Activated CD8-positive, alpha-beta memory T cell treated with anti-CD3 and anti-CD28 coated beads for 1 hour (primary cell): ENCODE data around the gene MAT1A.
"Not testable (repeated sequence)": the region's sequence is repeated elsewhere in the genome, so short reads cannot be mapped to it uniquely, and the experiment has no call there.

Source experiments
- DNase-seq, 2 donors: peaks; one replicate each; pipeline ENCODE4 v3.0.0-alpha.2; 2020; ENCODE audit warnings: low read depth in 1 of 2; ENCODE audit errors: extremely low read depth in 1 of 2

The MAT1A gene

DNA sequence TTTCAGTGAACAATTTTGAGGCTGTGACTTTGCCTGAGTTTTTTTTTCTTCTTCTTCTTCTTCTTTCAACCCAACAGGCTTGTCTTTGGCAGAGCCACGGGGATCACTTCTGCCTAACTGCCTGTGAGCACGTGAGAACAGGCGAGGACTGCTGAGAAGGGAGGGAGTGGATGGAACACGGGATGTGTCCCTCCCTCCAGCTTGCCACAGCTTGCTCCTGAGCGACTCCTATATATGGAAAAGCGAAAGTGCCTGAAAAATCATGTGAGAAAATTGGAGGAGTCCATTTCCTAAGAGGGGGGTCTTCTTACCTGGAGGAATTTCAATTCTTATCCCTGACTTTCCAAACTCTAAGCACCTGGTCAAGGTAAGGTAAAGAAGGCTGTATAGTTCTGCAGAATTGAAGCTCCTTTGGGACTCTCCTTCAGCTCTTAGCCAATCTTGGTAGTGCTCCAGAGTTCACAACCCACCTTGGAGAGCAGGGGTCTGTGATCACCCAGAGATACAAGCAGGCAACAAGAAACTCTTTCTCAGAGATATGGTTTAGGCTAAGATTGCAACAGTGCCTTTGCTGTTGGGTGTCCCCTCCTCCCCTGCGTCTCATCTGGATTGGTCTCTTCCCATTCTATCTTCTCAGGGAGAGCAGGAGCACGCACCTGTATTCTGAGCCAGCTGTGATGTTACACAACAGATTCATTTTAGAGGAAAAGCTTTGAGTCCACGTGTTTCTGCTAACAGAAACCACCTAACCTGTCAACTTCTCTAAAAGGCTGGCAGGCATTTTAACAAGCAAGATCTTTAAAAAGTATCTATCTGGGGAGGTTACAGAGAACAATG, at the start of gene MAT1A:
TSS of gene MAT1A (minus strand) at position 208 of the 837 bp plus-strand sequence. CDS start 235 bp downstream, outside the sequence.
- no peak for DNase-seq

- no peak for DNase-seq
Observed at GRCh38 chr10:80333983-80334382, 44.5 kb upstream of the MAT1A start.

DNA sequence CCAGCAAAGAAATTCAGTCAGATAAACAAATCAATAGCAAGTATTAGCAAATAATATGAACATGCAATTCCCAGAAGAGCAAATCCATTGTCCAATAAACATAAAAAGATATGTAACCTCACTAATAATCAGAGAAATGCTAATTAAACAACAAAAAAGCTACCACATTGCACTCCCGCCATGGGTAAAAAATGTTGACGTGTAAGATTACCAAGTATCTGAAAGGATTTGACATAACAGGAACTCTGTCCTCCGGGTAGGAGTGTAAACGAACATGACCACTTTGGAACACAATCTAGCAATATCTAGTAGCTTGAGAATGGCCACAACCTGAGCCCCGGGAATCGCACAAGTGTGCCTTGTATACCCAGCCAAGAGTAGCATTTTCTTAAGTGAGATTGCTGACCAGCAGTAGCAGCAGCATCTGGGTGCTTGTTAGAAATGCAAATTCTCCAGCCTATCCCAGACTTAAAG, 35.5 kb upstream of the MAT1A start:
- no peak for DNase-seq

DNA sequence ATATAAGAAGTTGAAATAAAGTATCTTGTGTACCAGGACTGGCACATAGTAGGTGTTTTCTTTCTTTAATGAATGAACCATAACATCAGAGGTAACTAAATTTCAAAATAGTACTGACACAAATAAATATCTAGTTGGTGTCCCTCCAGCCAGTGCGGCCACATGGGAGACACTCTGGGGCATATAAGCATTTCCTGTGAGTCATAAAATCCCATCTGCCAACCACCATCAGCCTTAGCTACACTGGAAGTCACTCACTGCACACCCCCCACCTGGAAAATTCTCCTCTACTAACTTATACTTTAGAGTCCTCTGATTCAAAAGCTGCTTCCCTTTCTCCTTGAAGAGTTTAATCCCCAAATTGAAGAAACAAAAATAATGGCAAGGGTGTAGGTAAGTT, 34.6 kb upstream of the MAT1A start:
- DNase-seq, result no peak

GRCh38 chr10:80323311-80323710, 33.9 kb upstream of the MAT1A start:
- DNase-seq, result no peak

DNA sequence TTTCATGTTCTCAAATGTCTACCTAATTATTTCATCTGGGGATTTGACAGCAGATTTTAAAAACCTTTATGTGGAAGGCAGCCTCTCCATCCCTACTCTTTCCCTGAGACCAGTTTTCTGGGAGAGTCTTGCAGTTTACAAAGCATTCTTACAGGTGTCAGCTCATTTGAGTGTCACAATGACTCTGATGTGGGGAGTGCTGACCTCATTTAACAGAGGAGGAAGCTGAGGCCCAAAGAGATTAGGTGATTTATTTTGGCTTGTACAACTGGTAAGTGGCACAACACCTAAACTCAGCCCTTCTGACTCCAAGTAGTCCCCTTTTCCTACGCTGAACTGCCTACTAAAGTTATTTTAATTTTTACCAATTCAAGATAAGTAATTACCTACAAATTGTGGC, 33.3 kb upstream of the MAT1A start:
- no peak for DNase-seq

DNA sequence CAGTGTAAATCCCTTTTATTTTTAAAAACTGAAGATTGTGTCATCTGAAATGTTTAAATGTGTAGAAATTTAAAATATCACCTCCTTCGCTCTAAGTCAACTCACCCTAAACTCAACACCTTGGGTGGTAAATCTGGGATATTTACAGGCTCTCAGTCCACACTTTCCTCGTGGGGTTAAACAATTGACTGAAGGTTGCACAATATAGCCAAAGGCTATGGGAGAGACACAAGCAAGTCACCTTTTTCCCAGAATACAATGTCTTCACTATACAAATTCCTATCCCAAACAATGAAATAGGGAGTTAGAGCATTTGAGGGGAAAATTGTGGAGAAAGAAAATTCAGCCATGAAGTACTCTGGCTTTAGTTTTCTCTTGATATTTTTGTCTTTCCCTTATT, 32.7 kb upstream of the MAT1A start:
- DNase-seq, result no peak

GRCh38 chr10:80321183-80321582, 31.7 kb upstream of the MAT1A start:
- no peak for DNase-seq

DNA sequence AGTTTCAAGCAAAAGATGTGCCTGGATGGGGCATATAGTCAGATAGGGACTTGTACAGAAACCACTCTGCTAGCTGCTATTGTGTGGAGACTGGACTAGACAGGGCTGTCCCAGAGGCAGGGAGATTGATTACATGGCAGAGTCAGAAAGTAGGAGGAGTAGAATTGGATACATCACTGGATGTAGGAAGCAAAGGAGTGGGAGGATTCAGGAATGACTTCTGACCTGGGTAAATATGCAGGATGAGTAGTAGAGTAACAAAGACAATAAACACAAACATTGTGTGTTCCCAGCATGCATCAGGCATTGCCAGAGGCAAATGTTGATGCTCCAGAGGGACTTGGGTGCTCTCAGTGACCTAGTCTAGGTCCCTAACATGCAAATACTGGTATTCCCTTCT, 30.9 kb upstream of the MAT1A start:
- no peak for DNase-seq

GRCh38 chr10:80319725-80320290, 30.4 kb upstream of the MAT1A start:
- no peak for DNase-seq

GRCh38 chr10:80319318-80319717, 29.9 kb upstream of the MAT1A start:
- no peak for DNase-seq

- DNase-seq, result no peak
Observed at GRCh38 chr10:80318742-80319141, 29.3 kb upstream of the MAT1A start.

DNA sequence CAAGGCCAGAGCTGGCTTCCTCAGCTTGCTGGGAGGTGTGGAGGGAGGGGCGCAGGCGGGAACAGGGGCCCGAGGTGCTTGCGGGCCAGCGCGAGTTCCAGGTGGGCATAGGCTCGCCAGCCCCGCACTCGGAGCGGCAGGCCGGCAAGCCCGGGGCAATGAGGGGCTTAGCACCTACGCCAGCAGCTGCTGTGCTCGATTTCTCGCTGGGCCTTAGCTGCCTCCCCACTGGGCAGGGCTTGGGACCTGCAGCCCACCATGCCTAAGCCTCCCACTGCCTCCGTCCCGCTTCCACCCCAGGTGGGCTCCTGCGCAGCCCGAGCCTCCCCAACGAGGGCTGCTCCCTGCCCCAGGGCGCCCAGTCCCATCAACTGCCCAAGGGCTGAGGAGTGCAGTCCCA, 25.9 kb upstream of the MAT1A start:
- DNase-seq, result no peak

DNA sequence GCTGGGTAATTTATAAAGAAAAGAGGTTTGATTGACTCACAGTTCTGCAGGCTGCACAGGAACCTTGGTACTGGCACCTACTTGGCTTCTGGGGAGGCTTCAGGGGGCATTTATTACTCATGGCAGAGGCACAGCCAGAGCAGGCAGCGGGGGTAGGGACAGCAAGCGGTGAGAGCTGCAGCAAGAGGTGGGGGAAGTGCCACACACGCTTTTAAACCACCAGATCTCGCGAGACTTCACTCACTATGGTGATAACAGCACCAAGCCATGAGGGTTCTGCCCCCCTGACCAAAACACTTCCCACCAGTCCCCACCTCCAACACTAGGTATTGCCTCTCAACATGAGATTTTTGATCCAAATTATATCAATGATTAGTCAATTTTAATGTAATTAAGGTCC, 24.1 kb upstream of the MAT1A start:
- no peak for DNase-seq

DNA sequence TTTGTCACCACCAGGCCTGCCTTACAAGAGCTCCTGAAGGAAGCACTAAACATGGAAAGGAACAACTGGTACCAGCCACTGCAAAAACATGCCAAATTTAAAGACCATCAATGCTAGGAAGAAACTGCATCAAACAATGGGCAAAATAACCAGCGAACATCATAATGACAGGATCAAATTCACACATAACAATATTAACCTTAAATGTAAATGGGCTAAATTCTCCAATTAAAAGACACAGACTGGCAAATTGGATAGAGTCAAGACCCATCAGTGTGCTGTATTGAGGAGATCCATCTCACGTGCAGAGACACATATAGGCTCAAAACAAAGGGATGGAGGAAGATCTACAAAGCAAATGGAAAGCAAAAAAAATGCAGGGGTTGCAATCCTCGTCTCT, 16.5 kb upstream of the MAT1A start:
- DNase-seq, result not testable (repeated sequence)

DNA sequence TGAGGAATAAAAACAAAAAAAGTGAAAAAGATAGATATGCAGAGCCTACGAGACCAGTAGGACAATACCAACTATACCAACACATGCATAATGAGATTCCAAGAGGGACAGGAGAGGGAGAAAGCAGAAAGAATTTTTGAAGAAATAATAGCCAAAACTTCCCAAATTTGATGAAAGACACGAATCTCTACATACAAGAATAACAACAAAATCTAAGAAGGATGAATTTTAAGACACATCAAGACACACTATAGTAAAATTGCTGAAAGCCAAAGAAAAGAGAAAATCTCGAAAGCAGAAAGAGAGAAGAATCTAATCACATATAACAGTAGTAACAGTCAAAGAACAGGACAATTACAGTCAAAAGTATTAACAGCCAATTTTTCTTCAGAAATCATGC, 7.5 kb upstream of the MAT1A start:
- DNase-seq, result no peak

DNA sequence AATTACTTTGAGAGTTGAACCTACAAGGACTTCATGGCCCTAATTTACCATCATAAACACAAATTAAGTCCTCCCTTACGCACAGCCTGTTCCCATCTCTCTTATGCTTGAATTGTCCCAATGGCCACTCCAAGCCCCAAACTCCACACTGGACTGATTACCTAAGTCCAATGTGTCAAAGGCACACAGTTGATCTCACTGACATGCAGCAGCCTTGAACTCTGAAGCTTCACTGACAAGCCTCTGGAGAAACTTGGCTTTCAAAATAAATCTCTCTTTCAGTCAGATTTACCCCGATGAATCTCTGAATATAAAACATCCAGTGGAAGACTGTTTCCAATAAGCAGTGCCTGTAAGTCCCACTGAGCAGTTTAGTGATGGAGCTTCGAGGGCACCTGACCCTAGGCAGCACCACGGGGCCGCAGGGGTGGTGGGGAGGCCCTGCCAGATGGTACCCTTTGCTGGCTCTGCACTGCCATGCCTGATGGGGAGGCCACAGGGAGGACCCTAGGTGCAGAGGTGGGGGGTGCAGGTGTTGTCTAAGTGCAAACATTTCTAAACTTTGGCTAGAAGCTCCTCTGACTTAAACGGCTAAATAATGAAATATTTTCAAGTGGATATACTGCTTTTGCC, 3.3 kb upstream of the MAT1A start:
- no peak for DNase-seq

- no peak for DNase-seq
Observed at GRCh38 chr10:80290474-80291220, 1.2 kb upstream of the MAT1A start.

DNA sequence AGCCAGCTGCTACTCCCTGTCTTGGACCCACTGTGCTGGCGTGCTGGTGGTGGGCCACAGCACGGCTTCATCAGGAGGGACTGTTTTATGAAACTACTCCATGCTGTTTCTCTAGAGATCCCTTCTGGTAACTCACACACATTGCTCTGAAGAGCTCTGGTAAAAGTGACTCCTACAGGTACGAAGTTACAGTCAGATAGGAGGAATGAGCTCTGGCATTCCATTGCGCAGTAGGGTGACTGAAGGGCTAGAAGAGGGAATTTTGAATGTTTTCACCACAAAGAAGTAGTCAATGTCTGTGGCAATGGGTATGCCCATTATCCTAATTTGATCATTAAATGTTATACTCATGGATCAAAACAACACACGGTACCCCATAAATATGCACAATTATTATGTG, 609 bp downstream of the MAT1A start:
- DNase-seq, result no peak

DNA sequence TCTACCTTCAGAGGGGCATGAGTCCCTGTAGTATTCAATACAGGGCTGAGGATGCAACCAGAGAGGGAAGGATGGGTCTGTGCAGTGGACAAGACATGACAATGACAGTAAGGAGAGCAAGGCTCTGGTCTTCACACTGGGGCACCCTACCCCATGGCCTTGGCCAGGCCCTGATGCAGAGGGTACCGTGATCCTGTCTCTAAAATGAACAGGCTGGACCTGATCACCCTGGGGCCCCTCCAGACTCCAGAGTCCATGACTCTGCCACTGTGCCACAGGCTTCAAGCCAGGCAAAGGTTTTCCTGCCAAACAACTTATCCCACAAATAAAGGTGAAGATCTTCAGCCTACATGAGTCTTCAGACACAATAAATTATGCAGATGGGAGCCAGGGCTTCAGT, 4.9 kb downstream of the MAT1A start:
- no peak for DNase-seq

GRCh38 chr10:80283536-80284199, 5.8 kb downstream of the MAT1A start:
- no peak for DNase-seq
